DOHH2 (cell line): ENCODE measurements around the gene PHACTR1.

Source experiments
- EZH2phosphoT487 ChIP-seq: fragments of 200-600 bp; sonication (generic); IDR thresholded peaks from 2 replicates; pipeline ENCODE4 v1.6.1; 2017; ENCODE audit warnings: borderline replicate concordance, mild to moderate bottlenecking, antibody characterized with exemption, low read length, moderate library complexity, mixed read lengths
- TF ChIP-seq, protein P1 (sequence below): fragments of 200-600 bp; sonication (generic); IDR thresholded peaks from one replicate; pipeline ENCODE4 v1.5.1; 2014; ENCODE audit warnings: antibody characterized with exemption, mild to moderate bottlenecking, low read depth, low read length; ENCODE audit not compliant: poor library complexity, severe bottlenecking

DNA sequence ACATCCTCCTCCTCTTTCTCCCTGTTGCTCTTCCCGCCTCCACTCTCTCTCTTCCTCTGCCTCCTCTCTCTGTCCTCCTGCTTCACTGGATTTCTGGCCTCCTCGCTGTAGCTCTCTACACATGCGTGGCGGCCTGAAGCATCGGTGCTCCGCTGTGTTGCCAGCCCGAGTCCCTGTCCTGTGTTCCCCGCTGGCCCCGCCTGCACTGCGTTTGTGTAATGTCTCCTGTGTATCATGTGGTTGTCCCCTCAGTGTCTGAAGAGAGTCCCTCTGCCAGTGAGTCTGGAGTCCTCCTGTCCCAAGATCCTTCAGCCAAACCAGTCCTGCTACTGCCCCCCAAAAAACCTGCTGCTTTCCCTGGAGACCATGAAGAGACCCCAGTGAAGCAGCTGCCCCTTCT is 468.0 kb downstream of the PHACTR1 start:
- TF ChIP-seq, protein P1, sequence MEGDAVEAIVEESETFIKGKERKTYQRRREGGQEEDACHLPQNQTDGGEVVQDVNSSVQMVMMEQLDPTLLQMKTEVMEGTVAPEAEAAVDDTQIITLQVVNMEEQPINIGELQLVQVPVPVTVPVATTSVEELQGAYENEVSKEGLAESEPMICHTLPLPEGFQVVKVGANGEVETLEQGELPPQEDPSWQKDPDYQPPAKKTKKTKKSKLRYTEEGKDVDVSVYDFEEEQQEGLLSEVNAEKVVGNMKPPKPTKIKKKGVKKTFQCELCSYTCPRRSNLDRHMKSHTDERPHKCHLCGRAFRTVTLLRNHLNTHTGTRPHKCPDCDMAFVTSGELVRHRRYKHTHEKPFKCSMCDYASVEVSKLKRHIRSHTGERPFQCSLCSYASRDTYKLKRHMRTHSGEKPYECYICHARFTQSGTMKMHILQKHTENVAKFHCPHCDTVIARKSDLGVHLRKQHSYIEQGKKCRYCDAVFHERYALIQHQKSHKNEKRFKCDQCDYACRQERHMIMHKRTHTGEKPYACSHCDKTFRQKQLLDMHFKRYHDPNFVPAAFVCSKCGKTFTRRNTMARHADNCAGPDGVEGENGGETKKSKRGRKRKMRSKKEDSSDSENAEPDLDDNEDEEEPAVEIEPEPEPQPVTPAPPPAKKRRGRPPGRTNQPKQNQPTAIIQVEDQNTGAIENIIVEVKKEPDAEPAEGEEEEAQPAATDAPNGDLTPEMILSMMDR = no peak
- TF ChIP-seq EZH2phosphoT487 = no peak
